Subcutaneous adipose tissue (tissue), 4 donors: ENCODE data around the gene GBA2. TPM values are rescaled to one million over a fixed set of nuclear protein-coding genes. Genes with fewer than 3 reads are reported as not detected.

ENCODE experiments used
- total RNA-seq, 4 donors: library from RNA; depleted of rRNA; stranded (reverse); fragments of >200 nt; gene quantifications; one replicate each; pipeline ENCODE4 v1.1.0, GENCODE V29; 2016
- TF ChIP-seq, protein P1 (sequence below): fragments of 450-650 bp; IDR thresholded peaks from one replicate; pipeline ENCODE4 v1.5.1; 2016; ENCODE audit warnings: low read depth, mild to moderate bottlenecking, control low read depth, antibody characterized with exemption, moderate library complexity

The GBA2 gene
- total RNA-seq, 4 donors from 2014 or later, result 33.7 to 107 (median 41.6) TPM

DNA sequence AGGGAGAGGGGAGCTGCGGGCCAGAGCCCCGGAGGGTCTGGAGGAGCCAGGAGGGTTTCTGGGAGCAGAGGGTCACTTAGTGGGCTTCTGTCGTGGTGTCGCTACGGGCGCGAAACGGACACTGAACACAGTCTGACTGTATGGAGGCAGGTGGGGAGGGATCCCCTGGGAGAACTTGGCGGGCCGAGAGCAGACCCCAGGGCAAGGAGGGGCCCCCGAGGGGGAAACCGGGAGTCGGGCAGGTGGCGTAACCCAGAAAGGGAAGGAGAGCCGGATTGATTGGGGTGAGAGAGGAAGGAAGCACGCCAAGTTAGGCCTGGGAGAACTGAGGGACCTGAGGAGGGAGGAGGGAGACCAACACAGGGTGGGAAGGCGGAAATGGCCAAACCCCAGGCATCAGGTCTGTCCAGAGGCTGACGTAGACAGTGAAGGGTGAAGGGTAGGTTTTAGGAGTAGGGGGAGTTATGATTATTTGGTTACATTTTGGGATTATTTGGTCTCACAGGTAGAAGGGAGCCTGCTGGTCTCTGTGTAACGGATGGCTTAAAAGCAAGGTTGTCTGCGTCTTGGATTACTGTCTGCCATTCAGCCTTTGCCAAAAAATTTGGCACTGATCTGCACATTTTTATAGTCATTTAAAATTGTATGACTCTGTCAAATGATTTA is 8.3 kb upstream of the GBA2 start:
- TF ChIP-seq, protein P1, sequence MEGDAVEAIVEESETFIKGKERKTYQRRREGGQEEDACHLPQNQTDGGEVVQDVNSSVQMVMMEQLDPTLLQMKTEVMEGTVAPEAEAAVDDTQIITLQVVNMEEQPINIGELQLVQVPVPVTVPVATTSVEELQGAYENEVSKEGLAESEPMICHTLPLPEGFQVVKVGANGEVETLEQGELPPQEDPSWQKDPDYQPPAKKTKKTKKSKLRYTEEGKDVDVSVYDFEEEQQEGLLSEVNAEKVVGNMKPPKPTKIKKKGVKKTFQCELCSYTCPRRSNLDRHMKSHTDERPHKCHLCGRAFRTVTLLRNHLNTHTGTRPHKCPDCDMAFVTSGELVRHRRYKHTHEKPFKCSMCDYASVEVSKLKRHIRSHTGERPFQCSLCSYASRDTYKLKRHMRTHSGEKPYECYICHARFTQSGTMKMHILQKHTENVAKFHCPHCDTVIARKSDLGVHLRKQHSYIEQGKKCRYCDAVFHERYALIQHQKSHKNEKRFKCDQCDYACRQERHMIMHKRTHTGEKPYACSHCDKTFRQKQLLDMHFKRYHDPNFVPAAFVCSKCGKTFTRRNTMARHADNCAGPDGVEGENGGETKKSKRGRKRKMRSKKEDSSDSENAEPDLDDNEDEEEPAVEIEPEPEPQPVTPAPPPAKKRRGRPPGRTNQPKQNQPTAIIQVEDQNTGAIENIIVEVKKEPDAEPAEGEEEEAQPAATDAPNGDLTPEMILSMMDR, result no peak

DNA sequence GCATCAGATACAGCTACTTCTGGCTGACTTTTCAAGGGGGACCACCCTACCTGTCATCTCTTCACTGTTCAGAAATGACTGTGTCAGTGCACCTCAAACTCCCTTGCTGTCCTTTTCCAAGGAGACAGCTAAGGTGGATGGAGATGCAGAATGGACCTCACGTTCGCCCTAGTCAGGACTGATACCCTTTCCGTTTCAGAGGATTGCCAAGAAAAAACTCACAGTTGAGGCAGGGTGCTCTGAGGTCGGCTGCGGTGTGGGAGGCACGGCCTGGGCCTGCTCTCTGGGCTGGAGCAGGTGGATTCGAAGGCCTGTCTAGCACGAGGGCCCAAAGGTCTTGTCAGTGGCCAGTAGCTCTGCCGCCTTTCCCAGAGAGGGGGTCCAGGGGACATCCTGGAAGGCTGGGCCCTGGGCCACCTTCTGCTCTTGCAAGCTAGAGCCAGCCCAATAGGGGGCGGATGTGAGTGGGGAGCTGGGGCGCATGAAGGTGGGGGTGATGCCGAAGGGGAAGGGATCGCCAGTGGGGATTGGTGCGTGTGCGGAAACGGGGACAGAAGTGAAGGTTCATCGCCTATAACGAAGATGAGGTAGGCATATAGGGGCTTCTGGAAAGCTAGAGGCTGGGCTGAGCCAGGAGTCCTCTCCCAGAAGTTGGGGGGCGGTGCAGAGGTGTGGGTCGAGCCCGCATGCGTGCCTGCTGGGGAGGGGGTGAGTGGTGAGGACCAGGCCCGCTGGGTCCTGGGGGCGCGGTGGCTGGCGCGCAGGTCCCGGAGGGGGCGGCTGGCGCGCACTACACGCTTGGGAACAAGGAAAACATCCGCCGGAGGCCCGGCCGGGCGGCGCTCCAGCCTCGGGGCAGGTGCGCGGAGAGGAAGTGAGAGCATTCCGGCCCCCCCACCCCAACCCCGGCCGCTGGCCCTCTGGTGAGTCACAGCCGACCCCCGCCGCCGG is 7.5 kb upstream of the GBA2 start:
- TF ChIP-seq, protein P1, result no peak

DNA sequence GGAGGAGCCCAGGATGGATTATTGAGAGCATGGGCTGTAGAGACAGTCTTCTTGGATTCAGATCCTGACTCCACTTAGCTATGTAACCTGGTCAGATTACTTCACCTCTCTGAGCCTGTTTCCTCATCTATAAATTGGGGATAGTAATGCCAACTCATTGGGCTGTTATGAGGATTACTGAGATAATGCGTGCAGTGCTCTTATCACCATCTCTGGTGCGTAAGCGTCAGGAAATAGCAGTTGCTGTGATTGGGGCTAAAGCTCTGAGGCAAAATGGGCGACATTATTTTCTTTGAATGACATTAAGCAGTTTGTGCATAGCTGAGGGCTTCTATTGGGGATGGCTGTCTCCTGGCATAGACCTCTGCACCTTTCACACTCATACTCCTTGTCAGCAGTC is 6.0 kb upstream of the GBA2 start:
- TF ChIP-seq, protein P1, result no peak

DNA sequence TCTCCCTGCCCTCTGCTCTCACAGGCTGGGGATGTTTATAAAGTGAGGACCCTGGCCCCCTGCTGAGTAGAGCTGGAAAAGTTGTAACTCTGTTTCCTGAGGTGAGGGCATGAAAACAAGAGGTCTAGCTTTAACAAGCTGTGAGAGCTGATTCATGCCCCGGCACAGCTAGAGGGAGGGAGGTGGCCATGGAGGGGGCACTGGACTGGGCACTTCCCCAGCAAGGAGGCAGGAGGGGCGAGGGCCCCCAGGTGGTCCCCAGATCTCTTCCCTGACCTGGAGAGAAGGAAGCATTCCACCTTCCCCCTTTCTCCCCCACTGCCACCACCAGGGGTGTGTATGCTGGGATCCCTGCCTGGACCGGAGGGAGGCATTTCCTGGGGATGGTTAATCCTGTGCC is 5.2 kb upstream of the GBA2 start, which contains the start of gene MSMP:
TSS of gene MSMP (minus strand) at position 13 of the 400 bp plus-strand sequence. CDS start 147 bp downstream, outside the sequence.
- TF ChIP-seq, protein P1, result no peak

DNA sequence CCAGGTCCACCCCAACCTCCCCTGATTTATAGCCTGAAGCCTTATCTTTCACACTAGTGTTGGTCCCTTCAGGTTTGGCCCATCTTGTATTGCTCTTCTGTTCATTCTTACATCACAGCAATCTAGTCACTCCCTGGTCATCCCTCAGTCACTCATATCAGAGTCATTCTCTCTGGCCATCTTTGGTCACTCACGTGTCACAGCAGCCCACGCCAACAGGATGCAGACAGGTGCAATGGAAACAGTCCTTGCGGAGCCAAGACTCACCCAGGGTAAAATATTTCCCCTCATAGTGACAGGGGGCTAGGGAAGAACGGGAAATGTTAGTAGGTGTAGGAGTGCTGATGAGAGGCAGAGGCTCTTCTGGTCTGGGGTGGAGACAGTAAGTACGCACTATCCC is 4.4 kb upstream of the GBA2 start:
- TF ChIP-seq, protein P1, result no peak

DNA sequence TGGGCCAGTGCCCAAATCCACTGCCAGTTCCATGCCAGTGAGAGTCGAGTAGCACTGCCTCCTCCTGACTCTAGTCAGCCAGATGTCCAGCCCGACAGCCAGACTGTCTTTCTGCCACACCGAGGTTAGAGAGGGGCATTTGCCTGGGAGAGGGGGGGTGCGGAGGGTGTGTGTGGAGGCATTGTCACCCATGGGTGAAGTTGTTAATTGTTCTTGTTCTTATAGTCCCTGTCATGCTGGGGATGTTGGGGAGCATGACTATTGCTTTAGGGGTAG is 1.2 kb upstream of the GBA2 start:
- TF ChIP-seq, protein P1, result no peak

DNA sequence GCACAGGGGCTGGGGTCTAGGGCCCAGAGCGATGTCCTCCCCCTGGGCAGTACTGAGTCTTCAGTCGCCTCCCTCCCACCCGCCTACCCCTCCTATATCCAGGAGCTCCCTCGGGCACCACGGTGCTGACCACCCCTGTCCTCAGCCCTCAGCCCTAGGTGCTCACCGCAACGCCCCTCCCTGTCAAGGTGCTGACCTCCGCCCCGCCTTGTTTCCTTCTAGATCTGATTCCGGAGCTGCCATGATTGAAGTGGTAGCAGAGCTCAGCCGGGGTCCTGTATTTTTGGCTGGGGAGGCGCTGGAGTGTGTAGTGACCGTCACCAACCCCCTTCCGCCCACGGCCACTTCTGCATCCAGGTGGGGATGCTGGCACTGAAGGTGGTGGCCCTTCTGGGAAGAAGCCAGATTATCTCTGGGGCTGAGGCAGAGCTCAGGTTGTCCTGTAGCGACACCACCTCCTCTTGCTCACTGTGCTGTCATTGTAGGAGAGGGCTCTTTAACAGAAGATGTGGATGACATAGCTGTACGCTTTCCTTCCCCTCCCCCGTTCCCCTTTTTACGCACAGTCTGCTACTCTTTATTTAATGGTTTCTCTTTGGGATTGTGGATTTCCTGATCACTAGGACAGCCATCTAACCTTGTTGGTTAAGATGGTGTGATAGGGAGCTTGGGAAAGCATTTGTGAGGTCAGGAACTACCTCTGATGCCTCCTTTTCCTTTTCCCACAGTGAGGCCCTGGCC is 657 bp upstream of the GBA2 start:
- TF ChIP-seq, protein P1, result no peak
